DOHH2 (cell line): ENCODE data around the gene SLC5A10.

Experiments
- H3F3A ChIP-seq: fragments of 200-600 bp; sonication (generic), shearing (Covaris generic); 2 replicates; pipeline ENCODE4 v1.6.0; 2016; ENCODE audit warnings: antibody characterized with exemption, mild to moderate bottlenecking; ENCODE audit not compliant: control insufficient read depth, insufficient read depth
- H3K27ac ChIP-seq: fragments of 200-600 bp; sonication (generic); 2 replicates; pipeline ENCODE4 v1.5.1; 2014; ENCODE audit warnings: low read depth, mild to moderate bottlenecking, low read length, moderate library complexity
- H3K27me3 ChIP-seq: fragments of 200-600 bp; sonication (generic); 2 replicates; pipeline ENCODE4 v1.6.1; 2014; ENCODE audit warnings: mild to moderate bottlenecking, low read length, mixed read lengths; ENCODE audit not compliant: control insufficient read depth
- H3K36me3 ChIP-seq: fragments of 200-600 bp; sonication (generic); 2 replicates; pipeline ENCODE4 v1.6.1; 2014; ENCODE audit warnings: mild to moderate bottlenecking, low read length, moderate library complexity, mixed read lengths; ENCODE audit not compliant: control insufficient read depth
- H3K4me1 ChIP-seq: fragments of 200-600 bp; sonication (generic); 2 replicates; pipeline ENCODE4 v1.6.1; 2014; ENCODE audit warnings: mild to moderate bottlenecking, low read length, mixed read lengths; ENCODE audit not compliant: control insufficient read depth
- H3K4me2 ChIP-seq: fragments of 200-600 bp; sonication (generic); 2 replicates; pipeline ENCODE4 v1.6.0; 2014; ENCODE audit warnings: mild to moderate bottlenecking, low read length, moderate library complexity
- H3K4me3 ChIP-seq: fragments of 200-600 bp; sonication (generic); 2 replicates; pipeline ENCODE4 v1.5.1; 2014; ENCODE audit warnings: mild to moderate bottlenecking, low read length, mixed read lengths
- H3K79me2 ChIP-seq: fragments of 200-600 bp; sonication (generic); 2 replicates; pipeline ENCODE4 v1.6.1; 2014; ENCODE audit warnings: mild to moderate bottlenecking, low read length, mixed read lengths; ENCODE audit not compliant: control insufficient read depth
- H3K9me2 ChIP-seq: fragments of 200-600 bp; sonication (generic); replicated peaks from 2 replicates; pipeline ENCODE4 v1.6.1; 2014; ENCODE audit warnings: mild to moderate bottlenecking, low read length, mixed read lengths; ENCODE audit not compliant: control insufficient read depth
- H3K9me3 ChIP-seq: fragments of 200-600 bp; sonication (generic); 2 replicates; pipeline ENCODE4 v1.6.1; 2014; ENCODE audit warnings: antibody characterized with exemption, low read length, mixed read lengths; ENCODE audit not compliant: control insufficient read depth, insufficient read depth
- H4K20me1 ChIP-seq: fragments of 200-600 bp; sonication (generic); 2 replicates; pipeline ENCODE4 v1.6.0; 2014; ENCODE audit warnings: low read depth, mild to moderate bottlenecking, antibody characterized with exemption, low read length, moderate library complexity; ENCODE audit not compliant: control insufficient read depth, insufficient read depth
- EZH2phosphoT487 ChIP-seq: fragments of 200-600 bp; sonication (generic); IDR thresholded peaks from 2 replicates; pipeline ENCODE4 v1.6.1; 2017; ENCODE audit warnings: borderline replicate concordance, mild to moderate bottlenecking, antibody characterized with exemption, low read length, moderate library complexity, mixed read lengths
- TF ChIP-seq, protein P1 (sequence below): fragments of 200-600 bp; sonication (generic); IDR thresholded peaks from one replicate; pipeline ENCODE4 v1.5.1; 2014; ENCODE audit warnings: antibody characterized with exemption, mild to moderate bottlenecking, low read depth, low read length; ENCODE audit not compliant: poor library complexity, severe bottlenecking

SLC5A10 gene

DNA sequence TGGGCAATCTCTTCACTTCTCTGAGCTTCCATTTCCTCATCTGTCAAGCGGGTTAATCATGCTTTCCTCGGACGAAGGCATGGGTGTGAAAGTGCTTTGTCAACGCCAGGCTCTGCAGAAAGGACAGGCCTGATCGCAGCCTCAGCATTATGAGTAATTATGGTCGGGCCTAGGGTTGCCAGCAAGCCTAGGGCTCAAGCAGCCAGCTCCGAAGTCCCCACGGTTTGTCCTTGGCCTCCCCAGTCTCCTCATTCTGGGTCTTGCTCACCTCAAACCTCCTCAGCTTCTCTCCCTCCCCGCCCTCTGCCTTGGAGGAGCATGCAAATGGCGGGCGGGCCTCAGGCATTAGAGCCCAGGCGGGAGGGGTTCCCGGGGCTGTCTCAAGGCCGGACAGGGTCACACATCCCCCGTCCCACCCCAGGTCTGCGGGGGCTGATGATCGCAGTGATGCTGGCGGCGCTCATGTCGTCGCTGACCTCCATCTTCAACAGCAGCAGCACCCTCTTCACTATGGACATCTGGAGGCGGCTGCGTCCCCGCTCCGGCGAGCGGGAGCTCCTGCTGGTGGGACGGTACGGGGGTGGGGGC is 62.8 kb downstream of the SLC5A10 start:
- Histone ChIP-seq H3K27me3 (peaks cover 3% of the 10 kb centered on the region; the same call in 1 of the 2 replicates), H3F3A (no peaks in the 10 kb centered on the region; the same call in 1 of the 2 replicates), H3K79me2 (no peaks in the 10 kb centered on the region), H3K9me2 (no peaks in the 10 kb centered on the region), H3K36me3 (no peaks in the 10 kb centered on the region), H3K4me3 (no peak overlapping the region), H4K20me1 (0 out of 2 replicates have a peak, but pooled peaks cover 5% of the 10 kb centered on the region), H3K4me1 (peaks cover 9% of the 10 kb centered on the region), H3K27ac (no peak overlapping the region), H3K4me2 (no peak overlapping the region), H3K9me3 (no peaks in the 10 kb centered on the region)
- no peak for TF ChIP-seq EZH2phosphoT487
- TF ChIP-seq, protein P1, sequence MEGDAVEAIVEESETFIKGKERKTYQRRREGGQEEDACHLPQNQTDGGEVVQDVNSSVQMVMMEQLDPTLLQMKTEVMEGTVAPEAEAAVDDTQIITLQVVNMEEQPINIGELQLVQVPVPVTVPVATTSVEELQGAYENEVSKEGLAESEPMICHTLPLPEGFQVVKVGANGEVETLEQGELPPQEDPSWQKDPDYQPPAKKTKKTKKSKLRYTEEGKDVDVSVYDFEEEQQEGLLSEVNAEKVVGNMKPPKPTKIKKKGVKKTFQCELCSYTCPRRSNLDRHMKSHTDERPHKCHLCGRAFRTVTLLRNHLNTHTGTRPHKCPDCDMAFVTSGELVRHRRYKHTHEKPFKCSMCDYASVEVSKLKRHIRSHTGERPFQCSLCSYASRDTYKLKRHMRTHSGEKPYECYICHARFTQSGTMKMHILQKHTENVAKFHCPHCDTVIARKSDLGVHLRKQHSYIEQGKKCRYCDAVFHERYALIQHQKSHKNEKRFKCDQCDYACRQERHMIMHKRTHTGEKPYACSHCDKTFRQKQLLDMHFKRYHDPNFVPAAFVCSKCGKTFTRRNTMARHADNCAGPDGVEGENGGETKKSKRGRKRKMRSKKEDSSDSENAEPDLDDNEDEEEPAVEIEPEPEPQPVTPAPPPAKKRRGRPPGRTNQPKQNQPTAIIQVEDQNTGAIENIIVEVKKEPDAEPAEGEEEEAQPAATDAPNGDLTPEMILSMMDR, result no peak

GRCh38 chr17:19015428-19015827 is 63.5 kb downstream of the SLC5A10 start:
- H3K36me3 ChIP-seq, result peaks cover 3% of the 10 kb centered on the region; the same call in 1 of the 2 replicates
- H4K20me1 ChIP-seq, result 0 out of 2 replicates have a peak, but pooled peaks cover 5% of the 10 kb centered on the region
- no peak overlapping the region for H3K4me2 ChIP-seq
- TF ChIP-seq, protein P1, result no peak
- TF ChIP-seq EZH2phosphoT487, result no peak
- no peak overlapping the region for H3K27ac ChIP-seq
- peaks cover 14% of the 10 kb centered on the region for H3K4me1 ChIP-seq
- no peaks in the 10 kb centered on the region for H3K9me3 ChIP-seq
- peaks cover 3% of the 10 kb centered on the region; the same call in 1 of the 2 replicates for H3F3A ChIP-seq
- H3K27me3 ChIP-seq, result peaks cover 3% of the 10 kb centered on the region; the same call in 1 of the 2 replicates
- no peaks in the 10 kb centered on the region for H3K79me2 ChIP-seq
- H3K9me2 ChIP-seq, result no peaks in the 10 kb centered on the region
- H3K4me3 ChIP-seq, result no peak overlapping the region

DNA sequence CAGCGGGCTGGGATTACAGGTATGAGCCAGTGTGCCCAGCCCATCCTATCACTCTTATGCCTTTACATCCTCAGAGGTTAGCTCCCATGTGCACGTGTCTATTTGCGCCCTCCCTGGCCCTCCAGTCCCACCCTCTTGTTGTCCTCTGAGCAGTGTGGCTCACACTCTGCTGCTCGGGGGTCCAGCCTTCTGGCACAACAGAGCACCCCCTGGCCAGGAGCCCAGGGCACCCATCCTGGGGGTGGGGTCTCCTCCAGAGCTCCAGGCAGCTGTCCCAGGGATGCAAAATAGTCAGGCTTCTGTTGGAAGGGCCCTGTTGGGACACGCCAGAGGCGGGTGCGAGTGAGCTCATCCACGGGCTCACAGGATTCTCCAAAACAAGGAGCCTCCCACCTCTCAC is 64.3 kb downstream of the SLC5A10 start:
- Histone ChIP-seq H4K20me1 (0 out of 2 replicates have a peak, but pooled peaks cover 5% of the 10 kb centered on the region), H3K4me3 (no peak overlapping the region), H3K4me1 (peaks cover 15% of the 10 kb centered on the region), H3F3A (peaks cover 5% of the 10 kb centered on the region; the same call in 1 of the 2 replicates), H3K27me3 (peaks cover 3% of the 10 kb centered on the region; the same call in 1 of the 2 replicates), H3K4me2 (no peak overlapping the region), H3K36me3 (peaks cover 10% of the 10 kb centered on the region), H3K9me3 (no peaks in the 10 kb centered on the region), H3K9me2 (no peaks in the 10 kb centered on the region), H3K79me2 (no peaks in the 10 kb centered on the region), H3K27ac (no peak overlapping the region)
- no peak for TF ChIP-seq EZH2phosphoT487
- TF ChIP-seq, protein P1, result no peak
